Neural cell (in vitro differentiated cells): Measurements from ENCODE around the gene UACA.

ENCODE experiments used
- CTCF ChIP-seq: fragments of 450-650 bp; IDR thresholded peaks from 2 replicates; pipeline ENCODE4 v1.5.1; 2014; ENCODE audit warnings: antibody characterized with exemption, mild to moderate bottlenecking, moderate library complexity; ENCODE audit not compliant: poor library complexity, severe bottlenecking
- EP300 ChIP-seq: fragments of 450-650 bp; conservative IDR thresholded peaks from 2 replicates; pipeline ENCODE4 v1.6.1; 2014; ENCODE audit warnings: antibody characterized with exemption, mild to moderate bottlenecking, moderate library complexity; ENCODE audit not compliant: poor library complexity, severe bottlenecking
- EZH2 ChIP-seq: fragments of 200-600, 300-800 bp; shearing (Covaris generic), sonication (generic); IDR thresholded peaks from 2 replicates; pipeline ENCODE4 v1.6.1; 2014; ENCODE audit warnings: antibody characterized with exemption, low read length, borderline replicate concordance, mild to moderate bottlenecking; ENCODE audit not compliant: insufficient read depth, poor library complexity, severe bottlenecking
- POLR2AphosphoS5 ChIP-seq: IDR thresholded peaks from 2 replicates; pipeline ENCODE4 v1.6.1; 2012
- RAD21 ChIP-seq: fragments of 450-650 bp; conservative IDR thresholded peaks from 2 replicates; pipeline ENCODE4 v1.6.1; 2014; ENCODE audit warnings: antibody characterized with exemption, mild to moderate bottlenecking, moderate library complexity
- REST ChIP-seq: IDR thresholded peaks from 2 replicates; pipeline ENCODE4 v1.6.1; 2012; ENCODE audit warnings: borderline replicate concordance
- TAF1 ChIP-seq: IDR thresholded peaks from 2 replicates; pipeline ENCODE4 v1.6.1; 2012; ENCODE audit warnings: low read depth

GRCh38 chr15:70647396-70647795 is 116.0 kb downstream of the UACA start:
- TF ChIP-seq TAF1 = no peak
- no peak for TF ChIP-seq CTCF
- TF ChIP-seq EZH2 = no peak
- no peak for TF ChIP-seq REST
- no peak for TF ChIP-seq EP300
- no peak for TF ChIP-seq RAD21
- TF ChIP-seq POLR2AphosphoS5 = no peak
